Peyer's patch (tissue), 4 donors: ENCODE results near the gene MAP1LC3A. TPM values are rescaled to one million over a fixed set of nuclear protein-coding genes. Genes with fewer than 3 reads are reported as not detected.

Source experiments
- DNase-seq, 3 donors: peaks; one replicate each; pipeline ENCODE4 v3.0.0-alpha.2; 2017 to 2019
- H3K27ac ChIP-seq, 4 donors: fragments of 200-600 bp; sonication (generic); one replicate each; pipeline ENCODE4 v1.5.1; 2016 to 2019
- H3K27me3 ChIP-seq, 2 donors: fragments of 200-600 bp; sonication (generic); one replicate each; pipeline ENCODE4 v1.5.1; 2019
- H3K36me3 ChIP-seq, 3 donors: fragments of 200-600 bp; sonication (generic); one replicate each; pipeline ENCODE4 v1.5.1; 2016 to 2019
- H3K4me1 ChIP-seq, 4 donors: fragments of 200-600 bp; sonication (generic); one replicate each; pipeline ENCODE4 v1.5.1; 2016 to 2019
- H3K4me3 ChIP-seq, 4 donors: fragments of 200-600 bp; sonication (generic); 1 replicate in 3 of 4; 2 replicates in 1 of 4; pipeline ENCODE4 v1.5.1; 2016 to 2019; ENCODE audit warnings: mild to moderate bottlenecking in 1 of 4
- H3K9me3 ChIP-seq, 4 donors: fragments of 200-600 bp; sonication (generic); one replicate each; pipeline ENCODE4 v1.5.1; 2016 to 2019; ENCODE audit warnings: mild to moderate bottlenecking in 1 of 4
- POLR2A ChIP-seq, 2 donors: fragments of 450-650 bp; IDR thresholded peaks; one replicate each; pipeline ENCODE4 v1.5.1; 2017; ENCODE audit warnings: antibody characterized with exemption in 2 of 2, mild to moderate bottlenecking in 2 of 2, moderate library complexity in 2 of 2
- total RNA-seq, 4 donors: library from RNA; depleted of rRNA; stranded (reverse); fragments of >200 nt; gene quantifications; one replicate each; pipeline ENCODE4 v1.1.0, GENCODE V29; 2016
- TF ChIP-seq, protein P1 (sequence below), 6 experiments: fragments of 450-650 bp in 4 of 6; fragments of 200-600 bp in 2 of 6; sonication (generic) in 1 of 6; IDR thresholded peaks; one replicate each; pipeline ENCODE4 v1.5.1; 2017 to 2019; ENCODE audit warnings: antibody characterized with exemption in 6 of 6, mild to moderate bottlenecking in 3 of 6, moderate library complexity in 1 of 6

MAP1LC3A gene
- total RNA-seq, 4 donors from 2014 or later = 32.6 to 82.1 (median 68.6) TPM

DNA sequence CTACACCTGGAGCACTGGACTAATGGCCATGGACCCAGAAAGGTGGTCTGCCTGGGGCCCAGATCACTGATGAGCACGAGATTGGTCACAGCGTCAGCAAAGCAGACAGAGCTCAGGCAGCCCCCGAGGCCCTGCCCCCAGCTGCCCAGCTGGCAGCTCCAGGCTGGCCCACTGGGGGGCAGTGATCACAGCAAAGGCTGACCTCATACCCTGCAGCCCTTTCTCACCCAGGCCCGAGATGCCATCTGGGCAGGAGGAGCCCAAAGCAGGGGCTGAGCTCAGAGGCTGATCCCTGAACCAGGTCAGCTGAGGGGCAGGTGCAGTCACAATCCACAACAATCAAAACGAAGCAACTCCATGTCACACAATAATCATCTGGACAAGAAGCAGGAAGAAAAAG, 4.1 kb downstream of the MAP1LC3A start:
- Histone ChIP-seq H3K9me3 (no peaks in the 10 kb centered on the region), H3K27ac (no peak overlapping the region), H3K4me3 (no peak overlapping the region), H3K36me3 (no peaks in the 10 kb centered on the region), H3K27me3 (no peaks in the 10 kb centered on the region), H3K4me1 (peaks cover 0 to 3% (median 1%) of the 10 kb centered on the region in 4 donors)
- DNase-seq = no peak
- TF ChIP-seq, protein P1, sequence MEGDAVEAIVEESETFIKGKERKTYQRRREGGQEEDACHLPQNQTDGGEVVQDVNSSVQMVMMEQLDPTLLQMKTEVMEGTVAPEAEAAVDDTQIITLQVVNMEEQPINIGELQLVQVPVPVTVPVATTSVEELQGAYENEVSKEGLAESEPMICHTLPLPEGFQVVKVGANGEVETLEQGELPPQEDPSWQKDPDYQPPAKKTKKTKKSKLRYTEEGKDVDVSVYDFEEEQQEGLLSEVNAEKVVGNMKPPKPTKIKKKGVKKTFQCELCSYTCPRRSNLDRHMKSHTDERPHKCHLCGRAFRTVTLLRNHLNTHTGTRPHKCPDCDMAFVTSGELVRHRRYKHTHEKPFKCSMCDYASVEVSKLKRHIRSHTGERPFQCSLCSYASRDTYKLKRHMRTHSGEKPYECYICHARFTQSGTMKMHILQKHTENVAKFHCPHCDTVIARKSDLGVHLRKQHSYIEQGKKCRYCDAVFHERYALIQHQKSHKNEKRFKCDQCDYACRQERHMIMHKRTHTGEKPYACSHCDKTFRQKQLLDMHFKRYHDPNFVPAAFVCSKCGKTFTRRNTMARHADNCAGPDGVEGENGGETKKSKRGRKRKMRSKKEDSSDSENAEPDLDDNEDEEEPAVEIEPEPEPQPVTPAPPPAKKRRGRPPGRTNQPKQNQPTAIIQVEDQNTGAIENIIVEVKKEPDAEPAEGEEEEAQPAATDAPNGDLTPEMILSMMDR (IDR thresholded peaks at IDR 0.05) = peak in 4 of 6 experiments; percentile 17 to 30 (median 23)
- TF ChIP-seq POLR2A (IDR thresholded peaks at IDR 0.05) = no peak

DNA sequence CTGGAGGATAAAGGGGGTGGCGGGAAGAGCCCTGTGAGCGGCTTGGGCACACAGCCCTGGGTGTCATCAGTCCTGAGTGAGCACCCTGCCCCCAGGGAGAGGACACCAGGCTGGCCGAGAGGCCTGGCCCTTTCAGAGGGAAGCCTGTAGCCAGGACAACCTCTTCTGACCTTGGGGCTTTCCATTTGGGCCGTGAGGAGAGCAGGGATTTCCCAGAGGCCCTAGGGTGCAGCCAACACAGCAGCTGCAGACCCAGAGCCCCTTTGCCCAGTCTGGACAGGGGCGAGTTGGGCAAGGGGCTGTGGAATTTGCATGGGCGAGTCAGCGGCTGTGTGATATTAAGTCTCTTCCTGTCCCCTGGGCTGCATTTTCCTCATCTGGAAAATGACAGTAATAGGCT, 6.3 kb downstream of the MAP1LC3A start:
- TF ChIP-seq, protein P1 (IDR thresholded peaks at IDR 0.05) = no peak
- TF ChIP-seq POLR2A (IDR thresholded peaks at IDR 0.05) = no peak
- no peaks in the 10 kb centered on the region for H3K27me3 ChIP-seq
- H3K4me1 ChIP-seq = no peaks in the 10 kb centered on the region
- H3K9me3 ChIP-seq = no peaks in the 10 kb centered on the region
- H3K27ac ChIP-seq = no peak overlapping the region
- H3K4me3 ChIP-seq = no peak overlapping the region
- DNase-seq = no peak
- H3K36me3 ChIP-seq = peaks cover 0 to 6% (median 0%) of the 10 kb centered on the region in 3 donors

DNA sequence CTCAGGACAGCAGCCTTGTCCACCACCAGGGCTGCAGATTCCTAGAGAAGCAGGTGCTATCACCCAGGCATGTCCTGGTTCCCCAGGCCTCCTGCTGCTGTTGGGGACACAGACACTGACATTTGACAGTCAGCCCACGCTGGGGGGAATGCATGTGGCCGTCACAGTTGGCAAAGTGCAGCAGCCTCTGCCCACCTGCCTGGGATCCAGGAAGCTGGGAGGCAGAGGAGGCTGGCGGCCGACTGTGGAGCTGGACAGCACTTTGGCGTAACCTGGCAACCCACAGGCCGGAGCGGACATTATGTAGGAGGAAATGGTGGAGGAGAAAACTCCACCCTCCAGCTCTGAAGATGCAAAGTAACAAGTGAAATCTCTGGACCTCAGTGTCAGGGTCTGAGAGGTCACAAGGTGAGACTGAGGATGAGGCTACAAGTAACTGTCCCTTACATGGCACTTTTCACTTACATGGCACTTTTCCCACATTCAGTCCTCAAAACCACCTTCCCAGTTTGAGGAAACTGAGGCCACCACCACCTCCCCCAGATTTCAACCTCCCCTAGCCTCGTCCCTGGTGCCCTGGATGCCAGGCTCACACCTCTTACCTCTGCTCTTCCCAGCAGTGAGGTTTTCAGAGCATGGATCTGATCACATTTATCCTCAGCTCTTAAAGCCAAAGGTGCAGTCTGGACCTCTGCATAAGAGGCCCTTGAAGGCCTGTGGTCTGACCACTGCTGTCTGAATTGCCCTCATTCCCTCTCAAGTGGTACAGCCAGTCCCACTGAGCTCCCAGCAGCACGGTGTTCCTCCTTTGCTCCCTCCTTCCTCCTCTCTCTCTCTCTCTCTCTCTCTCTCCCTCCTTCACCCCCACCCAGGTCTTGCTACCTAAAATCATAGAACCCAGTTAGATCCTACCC, 8.7 kb downstream of the MAP1LC3A start:
- TF ChIP-seq POLR2A (IDR thresholded peaks at IDR 0.05) = no peak
- TF ChIP-seq, protein P1 (IDR thresholded peaks at IDR 0.05) = no peak
- H3K4me1 ChIP-seq = no peaks in the 10 kb centered on the region
- H3K9me3 ChIP-seq = no peaks in the 10 kb centered on the region
- DNase-seq = no peak
- H3K4me3 ChIP-seq = no peak overlapping the region
- no peaks in the 10 kb centered on the region for H3K27me3 ChIP-seq
- H3K27ac ChIP-seq = no peak overlapping the region
- peaks cover 0 to 6% (median 0%) of the 10 kb centered on the region in 3 donors for H3K36me3 ChIP-seq

DNA sequence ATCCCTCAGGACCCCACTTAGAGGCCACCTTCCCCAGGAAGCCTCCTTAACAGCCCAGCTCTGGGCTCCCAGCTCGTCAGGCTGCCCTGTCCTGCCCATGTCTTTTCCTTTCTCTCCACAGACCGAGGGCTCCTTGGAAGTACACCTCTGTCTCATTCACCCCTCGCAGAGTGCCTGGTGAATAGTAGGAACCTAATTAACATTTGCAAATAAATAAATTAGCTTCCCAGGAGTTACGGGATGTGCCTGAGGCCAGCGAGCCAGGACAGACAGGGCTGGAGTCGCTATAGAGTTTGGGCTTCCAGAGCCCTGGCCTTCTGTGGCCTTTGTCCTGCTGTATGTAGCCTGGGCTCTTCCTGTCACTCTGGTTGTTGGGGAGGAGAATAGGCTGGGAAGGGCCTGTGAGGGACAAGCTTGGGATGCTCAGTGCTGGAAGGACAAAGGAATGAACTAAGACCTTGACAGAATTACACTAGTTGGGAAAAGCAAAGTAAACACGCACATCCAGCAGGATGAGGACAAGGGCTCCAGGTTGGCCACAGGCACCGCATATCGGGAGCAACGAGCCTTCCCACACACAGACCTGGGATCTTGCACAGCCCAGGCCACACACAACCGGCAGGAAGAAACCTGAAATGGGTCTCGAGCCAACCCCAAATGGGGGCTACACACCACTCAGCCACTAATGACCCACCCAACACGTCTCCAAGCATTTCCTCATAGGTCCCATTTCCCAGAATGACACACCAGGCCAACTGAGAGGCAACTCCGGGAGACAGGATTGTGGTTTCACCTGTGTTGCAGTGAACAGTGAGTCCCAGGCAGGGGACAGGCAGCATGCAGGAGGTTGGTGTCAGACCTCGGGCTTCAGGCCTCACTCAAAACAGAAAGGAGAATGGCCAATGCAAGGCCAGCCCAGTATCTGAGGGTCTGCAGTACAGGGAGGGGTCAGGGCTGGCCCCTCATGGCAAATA, 9.7 kb downstream of the MAP1LC3A start:
- TF ChIP-seq, protein P1 (IDR thresholded peaks at IDR 0.05) = no peak
- no peak for TF ChIP-seq POLR2A (IDR thresholded peaks at IDR 0.05)
- Histone ChIP-seq H3K9me3 (no peaks in the 10 kb centered on the region), H3K36me3 (peaks cover 0 to 6% (median 0%) of the 10 kb centered on the region in 3 donors), H3K4me3 (no peak overlapping the region), H3K4me1 (no peaks in the 10 kb centered on the region), H3K27me3 (no peaks in the 10 kb centered on the region), H3K27ac (no peak overlapping the region)
- no peak for DNase-seq

DNA sequence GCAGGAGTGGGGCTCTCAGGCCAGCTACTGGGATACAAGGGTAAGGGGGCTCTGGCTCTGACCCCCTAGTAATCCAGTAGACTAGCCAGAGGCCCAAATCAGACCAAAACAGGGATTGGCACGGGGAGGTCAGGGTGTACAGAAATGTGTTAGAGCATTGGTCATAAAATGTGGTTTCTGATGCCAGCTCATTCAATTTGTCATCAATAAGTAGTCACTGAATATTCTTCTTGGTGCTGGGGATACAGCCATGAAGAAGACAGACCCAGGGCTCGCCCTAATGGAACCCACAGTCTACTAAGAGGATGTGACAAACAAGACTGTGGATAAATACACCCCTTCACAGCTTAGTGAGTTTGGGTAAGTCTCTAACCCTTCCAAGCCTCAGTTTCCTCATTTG, 11.1 kb downstream of the MAP1LC3A start:
- Histone ChIP-seq H3K36me3 (peaks cover 0 to 14% (median 0%) of the 10 kb centered on the region in 3 donors), H3K4me3 (no peak overlapping the region), H3K4me1 (no peaks in the 10 kb centered on the region), H3K27ac (no peak overlapping the region), H3K9me3 (no peaks in the 10 kb centered on the region), H3K27me3 (no peaks in the 10 kb centered on the region)
- no peak for TF ChIP-seq POLR2A (IDR thresholded peaks at IDR 0.05)
- TF ChIP-seq, protein P1 (IDR thresholded peaks at IDR 0.05) = no peak
- DNase-seq = no peak
